H9 (cell line): ENCODE results near the gene USP12. TPM values are rescaled to one million over a fixed set of nuclear protein-coding genes. Genes with fewer than 3 reads are reported as not detected.

Experiments used
- DNase-seq: peaks from one replicate; pipeline ENCODE4 v3.0.0-alpha.2; 2017
- H2AFZ ChIP-seq: one replicate; pipeline ENCODE4 v1.6.1; 2013; ENCODE audit warnings: mild to moderate bottlenecking, low read length, control low read depth, moderate library complexity
- H2AK5ac ChIP-seq: 2 replicates; pipeline ENCODE4 v1.6.1; 2013; ENCODE audit warnings: low read length, control low read depth, mixed read lengths; ENCODE audit not compliant: insufficient read length
- H2BK120ac ChIP-seq: one replicate; pipeline ENCODE4 v1.6.1; 2013; ENCODE audit warnings: low read depth, mild to moderate bottlenecking, low read length, control low read depth, inconsistent platforms; ENCODE audit not compliant: poor library complexity, severe bottlenecking
- H2BK12ac ChIP-seq: 2 replicates; pipeline ENCODE4 v1.6.1; 2013; ENCODE audit warnings: low read length, control low read depth, mixed read lengths, low read depth; ENCODE audit not compliant: insufficient read length
- H2BK15ac ChIP-seq: 2 replicates; pipeline ENCODE4 v1.6.1; 2013; ENCODE audit warnings: low read depth, low read length, control low read depth
- H2BK20ac ChIP-seq: one replicate; pipeline ENCODE4 v1.6.1; 2013; ENCODE audit warnings: low read depth, mild to moderate bottlenecking, low read length, control low read depth, inconsistent platforms; ENCODE audit not compliant: poor library complexity, severe bottlenecking
- H2BK5ac ChIP-seq: 2 replicates; pipeline ENCODE4 v1.6.1; 2013; ENCODE audit warnings: low read length, control low read depth, mixed read lengths; ENCODE audit not compliant: insufficient read length
- H3K14ac ChIP-seq: 2 replicates; pipeline ENCODE4 v1.6.1; 2013; ENCODE audit warnings: low read length, control low read depth; ENCODE audit not compliant: insufficient read depth
- H3K18ac ChIP-seq: 2 replicates; pipeline ENCODE4 v1.6.1; 2013; ENCODE audit warnings: low read depth, mild to moderate bottlenecking, mixed read lengths, low read length, control low read depth; ENCODE audit not compliant: insufficient read length
- H3K23ac ChIP-seq: 2 replicates; pipeline ENCODE4 v1.6.1; 2013; ENCODE audit warnings: low read length, control low read depth, mixed read lengths, low read depth; ENCODE audit not compliant: insufficient read length
- H3K23me2 ChIP-seq: 2 replicates; pipeline ENCODE4 v1.6.1; 2013; ENCODE audit warnings: low read depth, mild to moderate bottlenecking, mixed read lengths, low read length, control low read depth; ENCODE audit not compliant: insufficient read length, poor library complexity, severe bottlenecking
- H3K27ac ChIP-seq: 2 replicates; pipeline ENCODE4 v1.5.1; 2013; ENCODE audit warnings: low read length, control low read depth, mixed read lengths, low read depth; ENCODE audit not compliant: insufficient read length
- H3K27me3 ChIP-seq: 2 replicates; pipeline ENCODE4 v1.6.1; 2013; ENCODE audit warnings: low read length, control low read depth, inconsistent platforms; ENCODE audit not compliant: insufficient read depth
- H3K4ac ChIP-seq: 2 replicates; pipeline ENCODE4 v1.6.1; 2013; ENCODE audit warnings: low read depth, mild to moderate bottlenecking, control low read depth, inconsistent platforms, low read length, moderate library complexity
- H3K4me1 ChIP-seq: 2 replicates; pipeline ENCODE4 v1.6.1; 2013; ENCODE audit warnings: low read length, control low read depth, inconsistent platforms; ENCODE audit not compliant: insufficient read depth
- H3K4me2 ChIP-seq: 2 replicates; pipeline ENCODE4 v1.6.1; 2013; ENCODE audit warnings: low read length, control low read depth, mixed read lengths; ENCODE audit not compliant: insufficient read length, insufficient read depth
- H3K56ac ChIP-seq: 2 replicates; pipeline ENCODE4 v1.6.1; 2013; ENCODE audit warnings: low read depth, mild to moderate bottlenecking, mixed read lengths, low read length, control low read depth; ENCODE audit not compliant: insufficient read length
- H3K79me1 ChIP-seq: 2 replicates; pipeline ENCODE4 v1.6.1; 2013; ENCODE audit warnings: low read depth, mild to moderate bottlenecking, moderate library complexity, low read length, control low read depth, inconsistent platforms; ENCODE audit not compliant: insufficient read depth, poor library complexity, severe bottlenecking
- H3K79me2 ChIP-seq: 2 replicates; pipeline ENCODE4 v1.6.1; 2013; ENCODE audit warnings: low read length, control low read depth, inconsistent platforms; ENCODE audit not compliant: insufficient read depth
- H3K9ac ChIP-seq: 2 replicates; pipeline ENCODE4 v1.6.1; 2013; ENCODE audit warnings: low read length, control low read depth, mixed read lengths; ENCODE audit not compliant: insufficient read length; ENCODE audit errors: extremely low read depth
- H3K9me3 ChIP-seq: one replicate; pipeline ENCODE4 v1.6.1; 2013; ENCODE audit warnings: low read depth, low read length, inconsistent platforms; ENCODE audit not compliant: control insufficient read depth
- H3T11ph ChIP-seq: one replicate; pipeline ENCODE4 v1.6.1; 2013; ENCODE audit warnings: mild to moderate bottlenecking, low read length, control low read depth, inconsistent platforms
- H4K20me1 ChIP-seq: one replicate; pipeline ENCODE4 v1.6.1; 2013; ENCODE audit not compliant: control insufficient read depth, insufficient read length, insufficient read depth
- H4K5ac ChIP-seq: 2 replicates; pipeline ENCODE4 v1.6.1; 2013; ENCODE audit warnings: low read depth, mild to moderate bottlenecking, mixed read lengths, low read length, control low read depth; ENCODE audit not compliant: insufficient read length
- H4K8ac ChIP-seq: replicated peaks from 2 replicates; pipeline ENCODE4 v1.6.1; 2013; ENCODE audit warnings: low read length, control low read depth, mixed read lengths, low read depth; ENCODE audit not compliant: insufficient read length
- H4K91ac ChIP-seq: 2 replicates; pipeline ENCODE4 v1.6.1; 2013; ENCODE audit warnings: low read depth, mild to moderate bottlenecking, moderate library complexity, mixed read lengths, low read length, control low read depth; ENCODE audit not compliant: insufficient read length
- H3K27ac Mint-ChIP-seq, 3 experiments: 2 replicates in 2 of 3; 3 replicates in 1 of 3; pipeline ENCODE4 v1.8.0; 2020 to 2021; ENCODE audit warnings: mixed read lengths in 3 of 3, mild to moderate bottlenecking in 1 of 3, moderate library complexity in 1 of 3
- H3K27me3 Mint-ChIP-seq: 2 replicates; pipeline ENCODE4 v1.8.0; 2021; ENCODE audit warnings: low read depth, mild to moderate bottlenecking, moderate library complexity, mixed read lengths
- H3K36me3 Mint-ChIP-seq, 3 experiments: 2 replicates in 2 of 3; 3 replicates in 1 of 3; pipeline ENCODE4 v1.8.0; 2020 to 2021; ENCODE audit warnings: low read depth in 3 of 3, mixed read lengths in 3 of 3; ENCODE audit not compliant: insufficient read depth in 1 of 3
- H3K4me1 Mint-ChIP-seq, 2 experiments: 2 replicates each; pipeline ENCODE4 v1.8.0; 2020; ENCODE audit warnings: mixed read lengths in 2 of 2
- H3K4me3 Mint-ChIP-seq, 2 experiments: 2 replicates in 1 of 2; 3 replicates in 1 of 2; pipeline ENCODE4 v1.8.0; 2020 to 2021; ENCODE audit warnings: mild to moderate bottlenecking in 2 of 2, mixed read lengths in 2 of 2, moderate library complexity in 1 of 2
- H3K9me3 Mint-ChIP-seq, 2 experiments: 2 replicates in 1 of 2; 3 replicates in 1 of 2; pipeline ENCODE4 v1.8.0; 2020; ENCODE audit warnings: mild to moderate bottlenecking in 2 of 2, mixed read lengths in 2 of 2, moderate library complexity in 1 of 2
- total RNA-seq: library from RNA; stranded (reverse); gene quantifications from 2 replicates; pipeline ENCODE4 v1.2.1, GENCODE V29; 2021
- TF ChIP-seq, protein P1 (sequence below): fragments of 200-600 bp; sonication (generic); conservative IDR thresholded peaks from 3 replicates; pipeline ENCODE4 v1.8.0; 2021; ENCODE audit warnings: antibody characterized with exemption, mild to moderate bottlenecking

The USP12 gene
- total RNA-seq, 1 experiment from 2014 or later, result 24.8 TPM

DNA sequence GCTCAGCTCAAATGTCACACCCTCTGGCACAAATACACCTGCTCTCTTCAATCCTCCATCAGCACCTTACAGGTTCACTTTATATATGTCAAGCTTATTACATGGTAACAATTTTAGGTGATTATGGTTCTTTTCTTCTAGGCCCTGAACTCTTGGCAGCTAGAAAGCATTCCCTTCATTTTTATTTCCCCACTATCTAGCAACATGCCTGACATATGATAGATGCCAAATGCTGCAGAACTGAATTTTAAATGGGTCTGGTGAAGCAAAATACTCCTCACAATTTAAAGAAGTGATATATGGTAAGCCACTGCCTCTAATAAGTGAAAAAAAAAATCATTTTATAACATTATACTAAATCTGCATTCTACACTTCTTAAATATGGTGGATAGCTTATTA, 95.2 kb downstream of the USP12 start:
- Histone ChIP-seq H2BK120ac (no peak overlapping the region), H3K18ac (no peak overlapping the region), H3K79me1 (no peaks in the 10 kb centered on the region), H4K91ac (no peak overlapping the region), H3K14ac (no peak overlapping the region), H3K4me1 (no peaks in the 10 kb centered on the region), H2BK5ac (no peak overlapping the region), H4K8ac (no peak overlapping the region), H4K5ac (no peak overlapping the region), H2AK5ac (no peak overlapping the region), H2AFZ (no peak overlapping the region), H3K79me2 (no peaks in the 10 kb centered on the region), H2BK20ac (no peak overlapping the region), H2BK12ac (no peak overlapping the region), H3K23me2 (no peaks in the 10 kb centered on the region), H3T11ph (no peak overlapping the region), H3K9me3 (no peaks in the 10 kb centered on the region), H3K27ac (no peak overlapping the region), H3K4ac (no peak overlapping the region), H3K9ac (no peak overlapping the region), H3K56ac (no peak overlapping the region), H4K20me1 (no peaks in the 10 kb centered on the region), H3K27me3 (no peaks in the 10 kb centered on the region), H3K23ac (no peak overlapping the region), H2BK15ac (no peak overlapping the region), H3K4me2 (no peak overlapping the region)
- Mint-ChIP-seq H3K36me3 (peaks cover 6 to 34% (median 29%) of the 10 kb centered on the region in 3 experiments), H3K9me3 (no peaks in the 10 kb centered on the region), H3K4me1 (peaks cover 12 to 29% of the 10 kb centered on the region in 2 experiments), H3K27ac (no peak overlapping the region), H3K4me3 (no peak overlapping the region), H3K27me3 (no peaks in the 10 kb centered on the region)
- TF ChIP-seq, protein P1, sequence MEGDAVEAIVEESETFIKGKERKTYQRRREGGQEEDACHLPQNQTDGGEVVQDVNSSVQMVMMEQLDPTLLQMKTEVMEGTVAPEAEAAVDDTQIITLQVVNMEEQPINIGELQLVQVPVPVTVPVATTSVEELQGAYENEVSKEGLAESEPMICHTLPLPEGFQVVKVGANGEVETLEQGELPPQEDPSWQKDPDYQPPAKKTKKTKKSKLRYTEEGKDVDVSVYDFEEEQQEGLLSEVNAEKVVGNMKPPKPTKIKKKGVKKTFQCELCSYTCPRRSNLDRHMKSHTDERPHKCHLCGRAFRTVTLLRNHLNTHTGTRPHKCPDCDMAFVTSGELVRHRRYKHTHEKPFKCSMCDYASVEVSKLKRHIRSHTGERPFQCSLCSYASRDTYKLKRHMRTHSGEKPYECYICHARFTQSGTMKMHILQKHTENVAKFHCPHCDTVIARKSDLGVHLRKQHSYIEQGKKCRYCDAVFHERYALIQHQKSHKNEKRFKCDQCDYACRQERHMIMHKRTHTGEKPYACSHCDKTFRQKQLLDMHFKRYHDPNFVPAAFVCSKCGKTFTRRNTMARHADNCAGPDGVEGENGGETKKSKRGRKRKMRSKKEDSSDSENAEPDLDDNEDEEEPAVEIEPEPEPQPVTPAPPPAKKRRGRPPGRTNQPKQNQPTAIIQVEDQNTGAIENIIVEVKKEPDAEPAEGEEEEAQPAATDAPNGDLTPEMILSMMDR, result no peak
- DNase-seq, result no peak
